Jurkat, Clone E6-1 (cell line): ENCODE measurements around the gene DPH6.

ENCODE experiments used
- DNase-seq: peaks from one replicate; pipeline ENCODE4 v3.0.0-alpha.2; 2011; ENCODE audit warnings: low read depth, low spot score
- H3K4me3 ChIP-seq: 2 replicates; pipeline ENCODE4 v1.5.1; 2011; ENCODE audit warnings: mild to moderate bottlenecking, low read length, control low read depth, moderate library complexity

The DPH6 gene

GRCh38 chr15:35495080-35495479 is 50.9 kb downstream of the DPH6 start:
- DNase-seq: no peak
- H3K4me3 ChIP-seq: no peak overlapping the region

DNA sequence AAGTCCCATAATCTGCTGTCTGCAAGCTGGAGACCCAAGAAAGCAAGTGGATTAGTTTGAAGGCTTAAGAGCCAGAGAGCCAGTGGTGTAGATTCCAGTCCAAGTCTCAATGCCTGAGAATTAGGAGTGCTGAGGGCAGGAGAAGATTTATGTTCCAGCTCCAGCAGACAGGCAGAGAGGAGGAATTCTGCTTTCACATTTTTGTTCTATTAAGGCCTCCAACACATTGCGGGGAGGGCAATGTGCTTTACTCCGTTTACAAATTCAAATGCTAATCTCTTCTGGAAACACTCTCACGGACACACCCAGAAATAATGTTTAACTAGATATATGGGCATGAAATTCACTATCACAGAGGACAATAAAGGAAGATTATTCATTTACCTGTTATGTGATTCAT is 54.0 kb downstream of the DPH6 start:
- DNase-seq: no peak
- no peak overlapping the region for H3K4me3 ChIP-seq

GRCh38 chr15:35491173-35491572 is 54.8 kb downstream of the DPH6 start:
- no peak for DNase-seq
- no peak overlapping the region for H3K4me3 ChIP-seq

DNA sequence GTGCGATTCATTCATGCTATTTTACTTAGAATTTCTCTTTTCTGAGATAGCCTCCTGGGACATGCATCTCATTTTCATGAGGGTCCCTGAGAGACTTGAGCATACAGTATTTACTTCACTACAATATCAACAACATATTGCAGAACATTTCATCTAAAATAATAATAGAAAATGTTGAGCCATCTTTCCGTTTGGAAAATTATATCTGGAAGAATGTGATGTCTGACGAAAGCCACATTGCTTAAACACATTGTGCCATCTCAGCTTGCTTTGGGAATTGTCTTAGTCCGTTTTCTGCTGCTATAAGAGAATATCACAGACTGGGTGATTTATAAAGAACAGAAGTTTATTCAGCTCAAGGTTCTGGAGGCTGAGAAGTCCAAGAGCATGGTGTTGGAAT is 55.5 kb downstream of the DPH6 start:
- no peak for DNase-seq
- no peak overlapping the region for H3K4me3 ChIP-seq

GRCh38 chr15:35487417-35487816 is 58.5 kb downstream of the DPH6 start:
- no peak for DNase-seq
- no peak overlapping the region for H3K4me3 ChIP-seq

DNA sequence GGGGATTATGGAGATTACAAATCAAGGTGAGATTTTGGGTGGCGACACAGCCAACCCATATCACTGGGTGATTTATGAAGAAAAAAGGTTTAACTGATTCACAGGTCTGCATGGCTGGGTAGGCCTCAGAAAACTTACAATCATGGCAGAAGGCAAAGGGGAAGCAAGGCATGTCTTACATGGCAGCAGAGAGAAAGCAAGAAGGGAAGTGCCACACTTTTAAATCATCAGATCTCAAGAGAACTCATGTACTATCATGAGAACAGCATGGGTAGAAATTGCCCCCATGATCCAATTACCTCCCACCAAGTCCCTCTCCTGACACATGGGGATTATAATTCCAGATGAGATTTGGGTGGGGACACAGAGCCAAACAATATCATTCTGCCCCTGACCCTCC is 59.7 kb downstream of the DPH6 start:
- DNase-seq: no peak

DNA sequence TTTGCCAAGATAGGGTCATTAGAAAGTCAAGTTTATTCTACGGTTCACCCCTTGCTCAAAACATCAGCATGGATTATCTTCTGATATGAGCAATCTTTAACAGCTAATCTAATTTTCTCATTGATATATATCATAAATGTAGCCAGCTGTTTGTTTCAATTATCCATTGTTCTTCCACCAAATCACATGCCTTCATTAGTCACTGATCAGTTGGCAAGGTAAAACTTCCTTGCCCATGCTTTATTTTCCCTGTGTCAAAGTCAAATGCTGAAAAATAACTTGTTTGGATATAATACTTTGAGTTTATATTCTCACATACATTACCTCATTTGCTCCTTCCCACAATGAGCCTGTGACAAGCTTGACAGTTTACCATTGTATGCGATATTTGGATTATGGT is 60.6 kb downstream of the DPH6 start:
- no peak overlapping the region for H3K4me3 ChIP-seq

More for the DNA sequence above, 59.7 kb downstream of the DPH6 start:
- H3K4me3 ChIP-seq: no peak overlapping the region

DNA sequence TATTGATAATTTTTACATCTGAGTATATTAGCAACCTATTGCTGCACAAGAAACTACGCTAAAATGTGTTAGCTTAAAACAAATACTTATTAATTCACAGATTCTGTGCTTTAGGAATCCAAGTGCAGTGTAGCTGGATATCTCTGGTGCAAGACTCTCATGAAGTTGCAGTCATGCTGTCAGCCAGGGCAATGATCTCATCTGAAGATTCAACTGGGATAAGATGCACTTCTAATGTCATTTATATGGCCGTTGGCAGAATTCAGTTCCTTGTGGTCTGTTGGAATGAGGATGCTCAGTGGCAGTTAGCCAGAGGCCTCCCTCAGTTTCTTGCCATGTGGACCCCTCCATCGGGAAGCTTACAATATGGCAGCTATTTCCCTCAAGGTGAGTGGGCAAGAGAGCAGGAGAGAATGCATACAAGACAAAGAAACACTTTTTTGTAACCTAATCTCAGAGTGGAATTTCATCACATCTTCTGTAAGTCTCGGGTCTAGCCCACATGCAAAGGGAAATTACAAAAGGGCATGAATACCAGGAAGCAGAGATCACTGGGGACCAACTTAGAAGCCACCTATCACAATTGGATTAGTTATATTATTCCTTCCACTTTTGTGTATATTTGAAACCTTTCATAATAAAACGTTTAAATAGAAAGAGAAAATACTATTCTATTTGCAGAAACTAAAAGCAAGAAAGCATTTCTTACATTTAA is 61.6 kb downstream of the DPH6 start:
- DNase-seq: no peak
- H3K4me3 ChIP-seq: no peak overlapping the region

More for the DNA sequence above, 60.6 kb downstream of the DPH6 start:
- DNase-seq: no peak

- no peak for DNase-seq
- H3K4me3 ChIP-seq: no peak overlapping the region
Measured at GRCh38 chr15:35481992-35482391, 64.0 kb downstream of the DPH6 start.

DNA sequence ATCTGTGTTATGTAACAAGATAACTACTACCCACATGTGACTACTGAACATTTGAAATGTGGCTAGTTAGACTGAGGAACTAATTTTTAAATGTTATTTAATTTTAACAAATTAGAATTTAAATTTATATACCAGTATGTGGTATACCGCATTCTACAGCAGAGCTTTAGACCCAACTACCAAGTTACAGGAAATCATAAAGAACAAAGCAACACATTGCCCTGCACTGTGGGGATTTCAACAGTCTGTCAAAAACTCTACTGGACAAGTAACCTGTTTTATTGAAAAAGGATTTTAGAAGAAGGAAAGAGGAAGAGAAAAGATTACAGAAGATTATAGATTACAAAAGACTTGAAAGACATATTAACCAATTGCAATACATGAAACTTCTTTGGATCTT is 64.9 kb downstream of the DPH6 start:
- no peak overlapping the region for H3K4me3 ChIP-seq
- DNase-seq: no peak

DNA sequence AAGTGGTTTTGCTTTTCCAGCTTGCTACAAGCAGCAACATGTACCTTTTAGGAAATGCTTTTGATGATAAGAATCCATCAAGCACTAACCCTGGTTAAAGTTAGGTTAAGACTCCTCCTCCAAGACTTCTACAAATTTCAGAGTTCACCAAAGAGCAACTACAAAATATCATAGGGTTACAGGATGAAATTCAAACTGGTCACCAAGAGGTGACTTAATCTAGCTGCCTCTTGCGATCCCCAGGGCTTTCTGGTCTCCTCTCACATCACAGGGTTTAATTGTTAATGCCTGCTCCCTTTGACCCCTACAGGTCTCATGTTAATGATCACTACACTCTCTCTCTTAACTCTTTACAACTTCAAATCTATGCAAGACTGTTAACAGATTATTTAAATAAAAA is 66.5 kb downstream of the DPH6 start:
- H3K4me3 ChIP-seq: no peak overlapping the region
- no peak for DNase-seq

DNA sequence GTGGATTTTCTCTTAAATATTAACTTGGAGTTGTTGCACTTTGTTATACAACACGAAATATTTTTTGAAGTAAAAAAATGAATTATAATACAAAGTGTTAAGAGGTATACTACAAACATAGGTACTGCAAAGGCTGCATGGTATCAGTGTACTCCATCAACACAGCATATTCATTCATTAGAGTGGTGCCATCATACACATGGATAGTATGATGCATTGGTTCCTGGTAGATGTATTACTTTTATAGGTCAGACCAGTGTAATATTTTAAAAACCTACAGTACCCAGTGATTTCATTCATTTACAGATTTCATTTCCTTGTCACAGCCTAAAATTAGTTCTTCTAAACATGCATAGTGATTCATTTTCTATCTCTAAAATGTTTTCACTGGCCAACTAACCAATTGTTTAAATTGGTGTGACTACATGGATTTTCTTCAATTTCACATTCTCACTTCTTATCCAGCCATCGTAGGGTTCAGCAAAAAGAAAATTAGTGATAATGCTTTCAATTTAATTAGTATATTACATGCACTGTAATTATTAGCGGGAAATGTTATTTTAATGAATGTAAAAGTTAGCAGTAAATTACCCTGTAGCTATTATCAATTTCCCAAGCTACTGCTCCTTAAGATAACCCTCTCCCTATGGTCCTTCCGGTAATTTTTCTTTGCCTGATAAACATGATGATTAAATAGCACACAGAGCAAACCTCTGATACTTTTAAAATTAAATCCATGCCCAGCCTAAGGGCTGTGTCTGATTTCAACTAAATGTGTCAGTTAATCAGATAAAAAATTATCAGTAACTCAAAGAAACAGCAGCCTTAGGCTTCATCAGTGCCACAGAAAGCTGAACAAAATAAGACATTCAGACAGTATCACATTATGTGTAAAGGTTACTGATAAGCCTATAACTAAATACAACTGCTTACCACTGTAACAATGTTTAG is 68.4 kb downstream of the DPH6 start:
- no peak for DNase-seq
- no peak overlapping the region for H3K4me3 ChIP-seq

- DNase-seq: no peak
Measured at GRCh38 chr15:35471024-35471423, 74.9 kb downstream of the DPH6 start.

GRCh38 chr15:35470441-35470840 is 75.5 kb downstream of the DPH6 start:
- no peak for DNase-seq
- no peak overlapping the region for H3K4me3 ChIP-seq

More at GRCh38 chr15:35471024-35471423, 74.9 kb downstream of the DPH6 start:
- no peak overlapping the region for H3K4me3 ChIP-seq

- no peak overlapping the region for H3K4me3 ChIP-seq
- DNase-seq: no peak
Measured at GRCh38 chr15:35466476-35466875, 79.5 kb downstream of the DPH6 start.

DNA sequence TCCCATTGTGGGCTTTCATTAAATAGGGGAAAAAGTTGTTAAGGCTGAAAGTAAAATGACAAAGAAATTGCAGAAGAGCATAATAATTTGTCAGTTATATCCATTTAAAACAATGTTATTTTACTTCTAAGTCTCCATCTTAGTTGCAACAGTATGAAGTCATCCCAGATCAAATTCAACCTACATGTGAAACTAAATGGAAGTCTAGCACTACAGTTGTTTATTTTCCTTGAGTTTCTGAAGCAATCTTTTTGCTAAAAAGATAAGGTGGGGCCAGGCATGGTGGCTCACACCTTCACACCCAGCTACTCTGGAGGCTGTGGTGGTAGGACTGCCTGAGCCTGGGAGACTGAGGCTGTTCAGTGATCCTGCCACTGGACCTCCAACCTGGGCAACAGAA is 80.2 kb downstream of the DPH6 start:
- DNase-seq: no peak
- no peak overlapping the region for H3K4me3 ChIP-seq

- no peak for DNase-seq
Measured at GRCh38 chr15:35460616-35461015, 85.3 kb downstream of the DPH6 start.

DNA sequence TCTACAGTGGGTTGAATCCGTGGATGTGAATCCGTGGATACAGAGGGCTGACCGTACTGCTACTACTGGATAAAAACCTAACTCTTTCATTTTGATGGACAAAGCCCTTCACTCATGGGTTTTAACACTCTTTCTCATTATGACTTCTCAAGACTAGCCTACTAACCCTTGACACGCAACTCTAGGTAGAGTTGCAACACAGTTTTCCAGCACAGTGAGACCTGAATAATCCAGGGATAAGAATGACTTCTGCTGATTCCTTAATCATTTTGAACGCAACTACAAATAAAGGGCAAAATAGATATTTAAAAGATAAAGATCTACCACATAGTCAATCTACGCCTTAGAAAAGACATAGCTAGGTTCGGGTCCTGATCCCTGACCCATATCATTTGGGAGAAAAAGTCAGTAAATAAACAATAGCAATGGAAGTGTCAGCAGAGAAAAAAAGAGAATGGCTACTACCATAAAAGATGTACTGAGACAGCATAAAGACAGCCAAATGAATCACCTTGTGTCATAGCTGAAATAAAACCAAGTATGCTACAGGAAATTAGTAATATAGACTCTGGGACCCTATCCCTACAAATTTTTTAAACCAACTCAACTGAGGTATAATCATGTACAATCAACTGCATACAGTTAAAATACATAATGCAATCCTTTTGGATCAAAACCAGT is 87.6 kb downstream of the DPH6 start:
- DNase-seq: no peak
- no peak overlapping the region for H3K4me3 ChIP-seq

More at GRCh38 chr15:35460616-35461015, 85.3 kb downstream of the DPH6 start:
- no peak overlapping the region for H3K4me3 ChIP-seq

DNA sequence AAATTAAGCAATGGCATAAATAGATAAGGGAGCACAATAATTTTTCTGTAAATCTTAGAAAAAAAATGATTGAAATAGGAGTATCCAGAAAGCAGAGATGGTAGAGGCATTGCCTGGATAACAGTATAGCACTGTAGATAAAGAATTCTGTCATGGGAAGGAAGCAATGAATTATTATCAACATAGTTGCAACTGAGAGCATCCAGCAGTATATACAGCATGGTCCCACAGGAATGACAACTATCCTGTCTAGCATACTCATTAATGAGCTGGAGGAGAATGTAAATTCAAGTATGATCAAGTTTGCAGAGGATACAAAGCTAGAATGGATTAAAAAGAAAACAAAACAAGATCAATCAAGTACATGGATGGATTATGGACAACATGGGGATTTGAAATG is 90.8 kb downstream of the DPH6 start:
- H3K4me3 ChIP-seq: no peak overlapping the region

DNA sequence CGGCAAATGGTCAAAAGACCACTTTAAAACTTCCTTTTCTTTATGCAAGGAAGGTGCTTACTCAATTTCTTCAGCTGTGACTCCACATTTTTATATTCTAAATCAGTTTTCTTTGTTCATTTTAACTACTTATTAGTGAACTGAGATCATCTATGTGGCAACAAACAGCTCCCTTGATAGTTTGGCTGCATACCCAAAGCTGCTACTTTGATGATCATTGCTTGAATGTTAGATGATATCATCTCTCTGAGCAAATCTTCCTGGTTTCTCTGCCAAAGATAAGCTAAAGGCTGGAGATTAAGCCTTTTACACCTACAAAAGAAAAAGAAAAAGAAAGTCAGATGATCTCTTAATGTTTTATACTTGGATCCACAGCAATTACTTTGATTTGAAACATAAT is 95.5 kb downstream of the DPH6 start:
- no peak overlapping the region for H3K4me3 ChIP-seq
- no peak for DNase-seq

More for the DNA sequence above, 90.8 kb downstream of the DPH6 start:
- no peak for DNase-seq
